Muscle of arm (tissue), 12 donors: ENCODE measurements around the gene ARHGAP5. TPM values are rescaled to one million over a fixed set of nuclear protein-coding genes. Genes with fewer than 3 reads are reported as not detected.
A peak's percentile ranks its signal among the peaks of the same experiment; 100 is the strongest.
"Not testable (repeated sequence)": the region's sequence is repeated elsewhere in the genome, so short reads cannot be mapped to it uniquely, and the experiment has no call there.

Experiments used
- DNase-seq: peaks from one replicate; pipeline ENCODE4 v3.0.0-alpha.2; 2013
- polyA plus RNA-seq, 12 donors: library from polyadenylated mRNA; unstranded; fragments of 120-200 nt; gene quantifications; one replicate each; pipeline ENCODE4 v1.2.1, GENCODE V29; 2013; ENCODE audit not compliant: insufficient read length in 12 of 12

Gene ARHGAP5
- polyA plus RNA-seq, 12 donors: 42.3 to 85.2 (median 50.5) TPM; not detected in 1

DNA sequence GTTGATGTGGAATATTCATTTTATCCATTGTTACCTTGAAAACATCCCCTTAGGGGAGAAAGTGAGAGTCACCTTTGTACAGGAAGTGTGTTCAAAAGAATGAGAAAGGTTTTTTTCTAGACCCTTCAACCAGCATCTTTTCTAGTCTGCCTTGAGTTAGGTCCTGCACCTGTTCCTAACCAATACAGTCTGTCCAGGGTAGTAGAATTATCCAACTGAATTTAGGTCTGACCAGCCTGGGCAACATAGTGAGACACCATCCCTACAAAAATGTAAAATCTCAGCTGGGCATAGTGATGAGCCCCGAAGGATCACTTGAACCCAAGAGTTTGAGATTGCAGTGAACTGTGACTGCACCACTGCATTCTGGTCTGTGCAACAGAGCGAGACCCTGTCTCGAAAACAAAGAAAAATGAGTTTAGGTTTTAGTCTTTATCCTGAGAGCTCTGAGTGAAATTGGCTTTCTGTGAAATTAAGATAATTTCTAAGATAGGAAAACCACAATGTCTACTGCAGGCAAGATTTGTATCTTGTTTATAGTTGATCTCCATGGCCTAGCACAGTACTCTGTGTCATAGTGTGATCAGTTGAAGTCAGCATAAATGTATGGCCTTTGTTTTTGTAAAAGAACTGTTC, 25.2 kb downstream of the ARHGAP5 start:
- DNase-seq: no peak

GRCh38 chr14:32102968-32103367, 25.9 kb downstream of the ARHGAP5 start:
- no peak for DNase-seq

DNA sequence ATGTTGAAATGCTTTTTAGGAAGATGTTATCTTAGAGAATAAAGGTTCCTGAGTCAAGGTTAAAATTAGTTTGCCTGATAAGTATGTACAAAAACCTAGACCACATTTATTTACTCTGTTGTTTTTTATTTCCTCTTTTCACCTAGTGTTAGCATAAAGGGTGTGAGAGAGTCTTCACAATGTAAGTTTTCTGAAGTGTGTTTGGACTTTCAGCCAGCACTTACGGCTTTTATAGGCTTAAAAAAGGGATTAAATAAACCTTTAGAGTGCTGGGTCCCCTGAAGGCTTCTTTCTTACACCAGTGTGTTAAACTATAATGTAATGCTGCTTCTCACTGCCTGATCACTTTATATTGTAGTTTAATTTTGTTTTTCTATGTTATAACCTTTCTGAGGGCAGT, 27.2 kb downstream of the ARHGAP5 start:
- no peak for DNase-seq

- no peak for DNase-seq
Measured at GRCh38 chr14:32104803-32105202, 27.7 kb downstream of the ARHGAP5 start.

DNA sequence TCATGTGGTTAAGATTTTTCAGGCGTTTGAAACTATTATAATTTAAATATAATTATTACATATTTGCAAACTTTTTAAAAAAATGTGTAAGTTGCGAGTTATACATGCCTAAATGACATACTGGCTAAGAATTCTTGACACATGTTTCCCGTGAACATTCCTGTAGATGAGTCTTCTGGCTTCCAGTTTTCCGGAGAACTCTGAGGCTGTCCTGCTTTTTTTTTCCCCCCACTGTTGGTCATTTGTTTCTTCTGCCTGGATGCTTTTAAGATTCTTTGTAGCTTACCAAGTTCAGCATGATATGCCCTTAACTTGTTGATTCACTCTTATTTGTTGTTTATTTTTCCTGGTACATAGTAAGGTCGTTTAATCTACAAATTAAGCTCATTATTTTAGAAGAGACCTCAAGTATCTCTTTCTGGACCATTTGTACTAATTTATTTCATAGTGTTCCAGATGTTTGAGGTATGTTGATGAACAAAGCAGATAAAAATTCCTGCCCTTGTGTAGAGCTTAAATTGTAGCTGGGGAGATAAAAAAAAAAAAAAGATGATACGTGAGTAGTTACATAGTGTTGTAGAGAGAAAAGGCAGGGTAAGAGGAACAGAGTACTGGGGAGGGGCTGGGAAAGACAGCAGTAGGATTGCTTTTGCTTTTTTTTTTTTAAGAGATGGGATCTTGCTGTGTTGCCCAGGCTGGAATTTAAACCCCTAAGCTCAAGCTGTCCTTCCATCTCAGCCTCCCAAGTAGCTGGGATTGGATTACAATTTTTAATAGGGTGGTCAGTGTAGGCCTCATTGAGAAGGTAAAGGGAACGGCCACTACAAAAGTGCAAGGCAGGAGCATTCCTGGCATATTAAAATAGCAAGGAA, 32.8 kb downstream of the ARHGAP5 start:
- DNase-seq: no peak

DNA sequence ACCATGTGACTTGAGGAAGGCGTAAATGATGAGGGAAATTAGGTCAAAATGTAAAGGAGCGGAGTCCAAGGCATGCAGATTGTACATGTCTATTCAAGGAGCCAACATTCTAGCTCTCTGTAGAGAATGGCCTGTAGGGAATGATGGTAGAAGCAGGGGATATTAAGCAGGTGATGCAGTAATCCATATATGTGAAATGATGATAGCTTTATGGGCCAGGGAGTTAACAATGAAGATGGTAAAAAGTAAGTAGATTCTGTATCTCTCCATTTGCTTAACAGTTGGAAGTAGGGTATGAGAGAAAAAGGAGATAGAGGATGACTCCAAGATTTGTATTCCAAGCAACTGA, 33.4 kb downstream of the ARHGAP5 start:
- DNase-seq: no peak

GRCh38 chr14:32121536-32121935, 44.4 kb downstream of the ARHGAP5 start:
- DNase-seq: no peak

DNA sequence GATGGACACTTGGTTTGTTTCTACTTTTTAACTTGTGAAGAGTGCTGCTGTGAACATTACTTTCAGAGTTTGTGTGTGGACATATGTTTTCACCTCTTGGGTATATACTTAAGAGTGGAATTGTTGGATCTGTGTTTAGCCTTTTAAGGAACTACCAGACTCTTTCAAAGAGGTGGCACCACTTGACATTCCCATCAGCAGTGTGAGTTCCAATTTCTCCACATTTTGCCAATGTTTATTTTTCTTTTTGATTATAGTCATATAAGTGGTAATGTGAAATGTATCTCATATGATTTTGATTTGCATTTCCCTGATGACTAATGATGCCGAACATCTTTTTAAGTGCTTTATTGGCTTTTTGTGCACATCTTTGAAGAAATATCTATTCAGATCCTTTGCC, 44.8 kb downstream of the ARHGAP5 start:
- no peak for DNase-seq

DNA sequence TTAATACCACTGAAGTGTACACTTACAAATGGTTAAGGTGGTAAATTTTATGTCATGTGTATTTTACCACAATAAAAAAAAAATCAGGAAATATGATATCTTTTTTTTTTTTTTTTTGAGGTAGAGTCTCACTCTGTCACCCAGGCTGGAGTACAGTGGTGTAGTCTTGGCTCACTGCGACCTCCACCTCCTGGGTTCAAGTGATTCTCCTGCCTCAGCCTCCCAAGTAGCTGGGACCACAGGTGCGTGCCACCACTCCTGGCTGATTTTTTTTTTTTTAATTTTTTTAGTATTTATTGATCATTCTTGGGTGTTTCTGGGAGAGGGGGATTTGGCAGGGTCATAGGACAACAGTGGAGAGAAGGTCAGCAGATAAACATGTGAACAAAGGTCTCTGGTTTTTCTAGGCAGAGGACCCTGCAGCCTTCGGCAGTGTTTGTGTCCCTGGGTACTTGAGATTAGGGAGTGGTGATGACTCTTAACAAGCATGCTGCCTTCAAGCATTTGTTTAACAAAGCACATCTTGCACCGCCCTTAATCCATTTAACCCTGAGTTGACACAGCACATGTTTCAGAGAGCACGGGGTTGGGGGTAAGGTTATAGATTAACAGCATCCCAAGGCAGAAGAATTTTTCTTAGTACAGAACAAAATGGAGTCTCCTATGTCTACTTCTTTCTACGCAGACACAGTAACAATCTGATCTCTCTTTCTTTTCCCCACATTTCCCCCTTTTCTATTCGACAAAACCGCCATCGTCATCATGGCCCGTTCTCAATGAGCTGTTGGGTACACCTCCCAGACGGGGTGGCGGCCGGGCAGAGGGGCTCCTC, 50.0 kb downstream of the ARHGAP5 start:
- DNase-seq: not testable (repeated sequence)

- DNase-seq: not testable (repeated sequence)
Measured at GRCh38 chr14:32127731-32128654, 50.9 kb downstream of the ARHGAP5 start.

GRCh38 chr14:32128703-32129102, 51.6 kb downstream of the ARHGAP5 start:
- DNase-seq: no peak

DNA sequence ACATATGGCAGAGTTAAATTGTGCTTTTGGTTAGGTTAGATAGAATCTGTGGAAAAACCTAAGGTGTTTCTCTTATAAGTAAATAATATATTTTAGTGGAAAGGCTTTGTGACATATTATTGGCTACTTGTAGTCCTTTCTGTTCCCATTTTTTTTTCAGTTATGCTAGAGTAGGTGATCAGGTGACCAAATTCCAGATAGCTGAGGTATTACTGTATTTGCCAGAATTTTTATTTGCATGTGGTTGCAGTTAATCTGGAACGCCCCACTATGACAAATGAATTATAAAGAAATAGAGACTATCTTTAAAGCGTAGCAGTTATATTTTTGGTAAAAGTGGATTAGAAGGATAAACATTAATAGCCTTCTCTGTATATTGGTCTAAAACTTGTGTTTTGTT, 52.0 kb downstream of the ARHGAP5 start:
- peak; percentile 29 for DNase-seq

DNA sequence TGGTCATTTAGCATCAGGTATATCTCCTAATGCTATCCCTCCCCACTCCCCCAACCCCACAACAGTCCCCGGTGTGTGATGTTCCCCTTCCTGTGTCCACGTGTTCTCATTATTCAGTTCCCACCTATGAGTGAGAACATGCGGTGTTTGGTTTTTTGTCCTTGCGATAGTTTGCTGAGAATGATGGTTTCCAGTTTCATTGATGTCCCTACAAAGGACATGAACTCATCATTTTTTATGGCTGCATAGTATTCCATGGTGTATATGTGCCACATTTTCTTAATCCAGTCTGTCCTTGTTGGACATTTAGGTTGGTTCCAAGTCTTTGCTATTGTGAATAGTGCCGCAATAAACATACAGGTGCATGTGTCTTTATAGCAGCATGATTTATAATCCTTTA, 54.6 kb downstream of the ARHGAP5 start:
- not testable (repeated sequence) for DNase-seq

GRCh38 chr14:32134448-32135097, 57.5 kb downstream of the ARHGAP5 start:
- DNase-seq: no peak

GRCh38 chr14:32136027-32136825, 59.1 kb downstream of the ARHGAP5 start:
- no peak for DNase-seq

- no peak for DNase-seq
Measured at GRCh38 chr14:32137313-32137712, 60.2 kb downstream of the ARHGAP5 start.

- no peak for DNase-seq
Measured at GRCh38 chr14:32137892-32138291, 60.8 kb downstream of the ARHGAP5 start.

DNA sequence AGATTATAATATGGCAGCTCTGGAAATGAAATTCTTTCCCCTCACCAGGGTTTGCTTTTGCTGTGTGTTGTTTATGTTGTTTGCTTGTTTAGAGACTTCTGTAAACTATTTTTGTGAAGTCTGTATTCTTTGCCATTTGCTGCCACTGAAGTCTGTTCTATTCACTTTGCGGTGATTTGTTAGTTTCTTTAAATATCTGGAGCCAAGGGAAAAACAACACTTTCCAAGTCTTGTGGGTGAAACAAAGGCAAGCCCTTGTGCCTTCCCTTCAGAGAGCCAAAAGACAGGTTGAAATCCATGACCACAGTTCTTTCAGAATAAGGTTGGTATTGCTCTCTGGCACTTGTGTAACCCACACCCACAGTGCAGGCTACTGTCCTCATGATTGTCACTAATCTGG, 65.2 kb downstream of the ARHGAP5 start:
- DNase-seq: no peak

DNA sequence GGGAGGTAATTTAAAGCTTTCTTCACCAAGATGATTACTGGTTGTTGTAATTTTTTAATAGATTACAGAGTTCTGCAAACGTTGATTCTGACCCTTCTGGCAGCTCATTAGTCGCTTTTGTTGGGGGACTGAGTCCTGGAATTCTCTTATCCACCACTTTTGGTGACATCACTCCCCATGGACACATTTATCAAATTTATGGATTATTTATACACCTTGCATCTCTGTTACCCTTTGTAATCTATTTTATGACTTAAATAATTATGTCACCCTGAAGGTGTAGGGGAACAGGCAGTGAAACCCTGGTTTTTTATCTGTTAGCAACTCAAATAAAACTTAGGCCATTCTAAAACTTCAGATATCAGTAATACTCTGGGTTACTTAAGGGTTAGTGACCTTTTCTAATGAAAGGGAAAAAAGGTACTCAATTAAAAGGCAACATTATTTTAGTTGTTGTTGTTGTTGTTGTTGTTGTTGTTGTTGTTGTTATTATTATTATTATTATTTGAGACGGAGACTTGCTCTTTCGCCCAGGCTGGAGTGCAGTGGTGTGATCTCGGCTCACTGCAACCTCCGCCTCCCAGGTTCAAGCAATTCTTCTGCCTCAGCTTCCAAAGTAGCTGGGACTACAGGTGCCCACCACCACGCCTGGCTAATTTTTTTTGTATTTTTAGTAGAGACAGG, 65.8 kb downstream of the ARHGAP5 start:
- DNase-seq: no peak
